H9 (cell line): Measurements from ENCODE around the gene ERI3. TPM values are rescaled to one million over a fixed set of nuclear protein-coding genes. Genes with fewer than 3 reads are reported as not detected.

Experiments
- DNase-seq: peaks from one replicate; pipeline ENCODE4 v3.0.0-alpha.2; 2017
- H2AFZ ChIP-seq: one replicate; pipeline ENCODE4 v1.6.1; 2013; ENCODE audit warnings: mild to moderate bottlenecking, low read length, control low read depth, moderate library complexity
- H2AK5ac ChIP-seq: 2 replicates; pipeline ENCODE4 v1.6.1; 2013; ENCODE audit warnings: low read length, control low read depth, mixed read lengths; ENCODE audit not compliant: insufficient read length
- H2BK120ac ChIP-seq: one replicate; pipeline ENCODE4 v1.6.1; 2013; ENCODE audit warnings: low read depth, mild to moderate bottlenecking, low read length, control low read depth, inconsistent platforms; ENCODE audit not compliant: poor library complexity, severe bottlenecking
- H2BK12ac ChIP-seq: 2 replicates; pipeline ENCODE4 v1.6.1; 2013; ENCODE audit warnings: low read length, control low read depth, mixed read lengths, low read depth; ENCODE audit not compliant: insufficient read length
- H2BK15ac ChIP-seq: 2 replicates; pipeline ENCODE4 v1.6.1; 2013; ENCODE audit warnings: low read depth, low read length, control low read depth
- H2BK20ac ChIP-seq: one replicate; pipeline ENCODE4 v1.6.1; 2013; ENCODE audit warnings: low read depth, mild to moderate bottlenecking, low read length, control low read depth, inconsistent platforms; ENCODE audit not compliant: poor library complexity, severe bottlenecking
- H2BK5ac ChIP-seq: 2 replicates; pipeline ENCODE4 v1.6.1; 2013; ENCODE audit warnings: low read length, control low read depth, mixed read lengths; ENCODE audit not compliant: insufficient read length
- H3K14ac ChIP-seq: 2 replicates; pipeline ENCODE4 v1.6.1; 2013; ENCODE audit warnings: low read length, control low read depth; ENCODE audit not compliant: insufficient read depth
- H3K18ac ChIP-seq: 2 replicates; pipeline ENCODE4 v1.6.1; 2013; ENCODE audit warnings: low read depth, mild to moderate bottlenecking, mixed read lengths, low read length, control low read depth; ENCODE audit not compliant: insufficient read length
- H3K23ac ChIP-seq: 2 replicates; pipeline ENCODE4 v1.6.1; 2013; ENCODE audit warnings: low read length, control low read depth, mixed read lengths, low read depth; ENCODE audit not compliant: insufficient read length
- H3K23me2 ChIP-seq: 2 replicates; pipeline ENCODE4 v1.6.1; 2013; ENCODE audit warnings: low read depth, mild to moderate bottlenecking, mixed read lengths, low read length, control low read depth; ENCODE audit not compliant: insufficient read length, poor library complexity, severe bottlenecking
- H3K27ac ChIP-seq: 2 replicates; pipeline ENCODE4 v1.5.1; 2013; ENCODE audit warnings: low read length, control low read depth, mixed read lengths, low read depth; ENCODE audit not compliant: insufficient read length
- H3K27me3 ChIP-seq: 2 replicates; pipeline ENCODE4 v1.6.1; 2013; ENCODE audit warnings: low read length, control low read depth, inconsistent platforms; ENCODE audit not compliant: insufficient read depth
- H3K4ac ChIP-seq: 2 replicates; pipeline ENCODE4 v1.6.1; 2013; ENCODE audit warnings: low read depth, mild to moderate bottlenecking, control low read depth, inconsistent platforms, low read length, moderate library complexity
- H3K4me1 ChIP-seq: 2 replicates; pipeline ENCODE4 v1.6.1; 2013; ENCODE audit warnings: low read length, control low read depth, inconsistent platforms; ENCODE audit not compliant: insufficient read depth
- H3K4me2 ChIP-seq: 2 replicates; pipeline ENCODE4 v1.6.1; 2013; ENCODE audit warnings: low read length, control low read depth, mixed read lengths; ENCODE audit not compliant: insufficient read length, insufficient read depth
- H3K56ac ChIP-seq: 2 replicates; pipeline ENCODE4 v1.6.1; 2013; ENCODE audit warnings: low read depth, mild to moderate bottlenecking, mixed read lengths, low read length, control low read depth; ENCODE audit not compliant: insufficient read length
- H3K79me1 ChIP-seq: 2 replicates; pipeline ENCODE4 v1.6.1; 2013; ENCODE audit warnings: low read depth, mild to moderate bottlenecking, moderate library complexity, low read length, control low read depth, inconsistent platforms; ENCODE audit not compliant: insufficient read depth, poor library complexity, severe bottlenecking
- H3K79me2 ChIP-seq: 2 replicates; pipeline ENCODE4 v1.6.1; 2013; ENCODE audit warnings: low read length, control low read depth, inconsistent platforms; ENCODE audit not compliant: insufficient read depth
- H3K9ac ChIP-seq: 2 replicates; pipeline ENCODE4 v1.6.1; 2013; ENCODE audit warnings: low read length, control low read depth, mixed read lengths; ENCODE audit not compliant: insufficient read length; ENCODE audit errors: extremely low read depth
- H3K9me3 ChIP-seq: one replicate; pipeline ENCODE4 v1.6.1; 2013; ENCODE audit warnings: low read depth, low read length, inconsistent platforms; ENCODE audit not compliant: control insufficient read depth
- H3T11ph ChIP-seq: one replicate; pipeline ENCODE4 v1.6.1; 2013; ENCODE audit warnings: mild to moderate bottlenecking, low read length, control low read depth, inconsistent platforms
- H4K20me1 ChIP-seq: one replicate; pipeline ENCODE4 v1.6.1; 2013; ENCODE audit not compliant: control insufficient read depth, insufficient read length, insufficient read depth
- H4K5ac ChIP-seq: 2 replicates; pipeline ENCODE4 v1.6.1; 2013; ENCODE audit warnings: low read depth, mild to moderate bottlenecking, mixed read lengths, low read length, control low read depth; ENCODE audit not compliant: insufficient read length
- H4K8ac ChIP-seq: replicated peaks from 2 replicates; pipeline ENCODE4 v1.6.1; 2013; ENCODE audit warnings: low read length, control low read depth, mixed read lengths, low read depth; ENCODE audit not compliant: insufficient read length
- H4K91ac ChIP-seq: 2 replicates; pipeline ENCODE4 v1.6.1; 2013; ENCODE audit warnings: low read depth, mild to moderate bottlenecking, moderate library complexity, mixed read lengths, low read length, control low read depth; ENCODE audit not compliant: insufficient read length
- H3K27ac Mint-ChIP-seq, 3 experiments: 2 replicates in 2 of 3; 3 replicates in 1 of 3; pipeline ENCODE4 v1.8.0; 2020 to 2021; ENCODE audit warnings: mixed read lengths in 3 of 3, mild to moderate bottlenecking in 1 of 3, moderate library complexity in 1 of 3
- H3K27me3 Mint-ChIP-seq: 2 replicates; pipeline ENCODE4 v1.8.0; 2021; ENCODE audit warnings: low read depth, mild to moderate bottlenecking, moderate library complexity, mixed read lengths
- H3K36me3 Mint-ChIP-seq, 3 experiments: 2 replicates in 2 of 3; 3 replicates in 1 of 3; pipeline ENCODE4 v1.8.0; 2020 to 2021; ENCODE audit warnings: low read depth in 3 of 3, mixed read lengths in 3 of 3; ENCODE audit not compliant: insufficient read depth in 1 of 3
- H3K4me1 Mint-ChIP-seq, 2 experiments: 2 replicates each; pipeline ENCODE4 v1.8.0; 2020; ENCODE audit warnings: mixed read lengths in 2 of 2
- H3K4me3 Mint-ChIP-seq, 2 experiments: 2 replicates in 1 of 2; 3 replicates in 1 of 2; pipeline ENCODE4 v1.8.0; 2020 to 2021; ENCODE audit warnings: mild to moderate bottlenecking in 2 of 2, mixed read lengths in 2 of 2, moderate library complexity in 1 of 2
- H3K9me3 Mint-ChIP-seq, 2 experiments: 2 replicates in 1 of 2; 3 replicates in 1 of 2; pipeline ENCODE4 v1.8.0; 2020; ENCODE audit warnings: mild to moderate bottlenecking in 2 of 2, mixed read lengths in 2 of 2, moderate library complexity in 1 of 2
- WGBS: extraction: QIAGEN DNeasy Blood & Tissue Kit; methylation state at CpG from one replicate; pipeline ENCODE4 v1.1.7; 2013; ENCODE audit warnings: missing lambda C conversion rate, low lambda C conversion rate, mixed read lengths; ENCODE audit not compliant: insufficient read length; ENCODE audit errors: extremely low coverage; 5-methylcytosine and 5-hydroxymethylcytosine counted together
- total RNA-seq: library from RNA; stranded (reverse); gene quantifications from 2 replicates; pipeline ENCODE4 v1.2.1, GENCODE V29; 2021
- TF ChIP-seq, protein P1 (sequence below): fragments of 200-600 bp; sonication (generic); conservative IDR thresholded peaks from 3 replicates; pipeline ENCODE4 v1.8.0; 2021; ENCODE audit warnings: antibody characterized with exemption, mild to moderate bottlenecking

ERI3 gene
- total RNA-seq, 1 experiment from 2014 or later: 61.6 TPM

DNA sequence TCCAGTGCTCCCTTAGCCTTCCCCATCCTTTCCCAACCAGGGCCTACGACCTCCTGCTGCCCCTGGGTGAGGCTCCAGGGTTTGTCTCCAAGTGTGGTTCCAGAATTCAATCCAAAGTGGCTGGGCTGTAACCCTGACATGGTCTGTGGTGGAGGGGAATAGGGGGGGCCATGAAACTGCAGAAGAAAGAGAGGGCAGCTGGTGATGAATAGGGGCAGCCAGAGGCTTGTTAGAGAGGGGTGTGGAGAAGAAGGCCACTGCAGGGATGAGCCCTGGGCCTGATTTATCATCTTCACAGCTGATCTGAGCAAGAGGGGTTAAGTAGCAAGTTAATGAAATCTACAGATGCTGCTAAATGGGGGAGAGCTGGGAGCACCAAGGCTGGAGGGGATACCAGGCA, 12.9 kb upstream of the ERI3 start:
- no peak overlapping the region for H4K8ac ChIP-seq
- no peak overlapping the region for H2BK20ac ChIP-seq
- H3K79me1 ChIP-seq: no peaks in the 10 kb centered on the region
- DNase-seq: no peak
- no peaks in the 10 kb centered on the region for H3K79me2 ChIP-seq
- Mint-ChIP-seq H3K9me3 (no peaks in the 10 kb centered on the region), H3K27me3 (peaks cover 29% of the 10 kb centered on the region), H3K36me3 (no peaks in the 10 kb centered on the region), H3K27ac (no peak overlapping the region), H3K4me3 (no peak overlapping the region), H3K4me1 (peaks cover 23 to 24% of the 10 kb centered on the region in 2 experiments)
- H3K27ac ChIP-seq: no peak overlapping the region
- H4K20me1 ChIP-seq: no peaks in the 10 kb centered on the region
- H3T11ph ChIP-seq: no peak overlapping the region
- H3K4me1 ChIP-seq: peaks cover 3% of the 10 kb centered on the region; the same call in 1 of the 2 replicates
- H2AK5ac ChIP-seq: no peak overlapping the region
- H2BK120ac ChIP-seq: no peak overlapping the region
- H3K14ac ChIP-seq: no peak overlapping the region
- H3K56ac ChIP-seq: no peak overlapping the region
- no peak overlapping the region for H3K23ac ChIP-seq
- H3K18ac ChIP-seq: no peak overlapping the region
- H4K5ac ChIP-seq: no peak overlapping the region
- no peak overlapping the region for H2AFZ ChIP-seq
- H2BK15ac ChIP-seq: no peak overlapping the region
- H3K4ac ChIP-seq: no peak overlapping the region
- WGBS: no CpG with 5 or more reads among the region's 1 CpG
- no peak overlapping the region for H2BK12ac ChIP-seq
- H3K9ac ChIP-seq: no peak overlapping the region
- H2BK5ac ChIP-seq: no peak overlapping the region
- H4K91ac ChIP-seq: no peak overlapping the region
- no peaks in the 10 kb centered on the region for H3K27me3 ChIP-seq
- TF ChIP-seq, protein P1, sequence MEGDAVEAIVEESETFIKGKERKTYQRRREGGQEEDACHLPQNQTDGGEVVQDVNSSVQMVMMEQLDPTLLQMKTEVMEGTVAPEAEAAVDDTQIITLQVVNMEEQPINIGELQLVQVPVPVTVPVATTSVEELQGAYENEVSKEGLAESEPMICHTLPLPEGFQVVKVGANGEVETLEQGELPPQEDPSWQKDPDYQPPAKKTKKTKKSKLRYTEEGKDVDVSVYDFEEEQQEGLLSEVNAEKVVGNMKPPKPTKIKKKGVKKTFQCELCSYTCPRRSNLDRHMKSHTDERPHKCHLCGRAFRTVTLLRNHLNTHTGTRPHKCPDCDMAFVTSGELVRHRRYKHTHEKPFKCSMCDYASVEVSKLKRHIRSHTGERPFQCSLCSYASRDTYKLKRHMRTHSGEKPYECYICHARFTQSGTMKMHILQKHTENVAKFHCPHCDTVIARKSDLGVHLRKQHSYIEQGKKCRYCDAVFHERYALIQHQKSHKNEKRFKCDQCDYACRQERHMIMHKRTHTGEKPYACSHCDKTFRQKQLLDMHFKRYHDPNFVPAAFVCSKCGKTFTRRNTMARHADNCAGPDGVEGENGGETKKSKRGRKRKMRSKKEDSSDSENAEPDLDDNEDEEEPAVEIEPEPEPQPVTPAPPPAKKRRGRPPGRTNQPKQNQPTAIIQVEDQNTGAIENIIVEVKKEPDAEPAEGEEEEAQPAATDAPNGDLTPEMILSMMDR: no peak
- no peak overlapping the region for H3K4me2 ChIP-seq
- no peaks in the 10 kb centered on the region for H3K9me3 ChIP-seq
- H3K23me2 ChIP-seq: no peaks in the 10 kb centered on the region
